Epithelial cell of proximal tubule (primary cell): Measurements from ENCODE around the gene ROR2. TPM values are rescaled to one million over a fixed set of nuclear protein-coding genes. Genes with fewer than 3 reads are reported as not detected.
"Not testable (repeated sequence)": the region's sequence is repeated elsewhere in the genome, so short reads cannot be mapped to it uniquely, and the experiment has no call there.

Experiments
- DNase-seq: peaks from one replicate; pipeline ENCODE4 v3.0.0-alpha.2; 2011; ENCODE audit warnings: low read depth
- H3K4me3 ChIP-seq: 2 replicates; pipeline ENCODE4 v1.5.1; 2011; ENCODE audit warnings: low read depth, mild to moderate bottlenecking, low read length
- CTCF ChIP-seq: conservative IDR thresholded peaks from 2 replicates; pipeline ENCODE4 v1.5.1; 2012; ENCODE audit warnings: low read depth, mild to moderate bottlenecking, low read length
- total RNA-seq: library from RNA; depleted of rRNA; stranded (reverse); fragments of >200 nt; gene quantifications from 2 replicates; pipeline ENCODE4 v1.2.3, GENCODE V29; 2015

The ROR2 gene
- total RNA-seq, 1 donor from 2014 or later: 3.1 TPM

- DNase-seq: no peak
- TF ChIP-seq CTCF: no peak
- no peak overlapping the region for H3K4me3 ChIP-seq
These were observed 35.7 kb upstream of the ROR2 start for GRCh38 chr9:91985692-91986091.

GRCh38 chr9:91978740-91979414 lies 28.8 kb upstream of the ROR2 start:
- TF ChIP-seq CTCF: peak; percentile 41
- peak; percentile 20 for DNase-seq
- H3K4me3 ChIP-seq: no peak overlapping the region

- DNase-seq, H3K4me3 ChIP-seq: not testable (repeated sequence)
These were observed 25.2 kb upstream of the ROR2 start for GRCh38 chr9:91975254-91975653.

- DNase-seq: no peak
- TF ChIP-seq CTCF: no peak
- H3K4me3 ChIP-seq: no peak overlapping the region
These were observed 22.7 kb upstream of the ROR2 start for GRCh38 chr9:91972711-91973110.

- TF ChIP-seq CTCF: no peak
- no peak overlapping the region for H3K4me3 ChIP-seq
- no peak for DNase-seq
These were observed 22.1 kb upstream of the ROR2 start for GRCh38 chr9:91972076-91972626.

GRCh38 chr9:91967259-91967658 lies 17.2 kb upstream of the ROR2 start:
- TF ChIP-seq CTCF: no peak
- H3K4me3 ChIP-seq: no peak overlapping the region
- no peak for DNase-seq

GRCh38 chr9:91966503-91966902 lies 16.5 kb upstream of the ROR2 start:
- H3K4me3 ChIP-seq: no peak overlapping the region
- TF ChIP-seq CTCF: no peak
- no peak for DNase-seq
